ENCODE results near the gene TMEM86A.

The TMEM86A gene

GRCh38 chr11:18741783-18742182 is 43.2 kb downstream of the TMEM86A start:
- Histone ChIP-seq H3K27ac (ENCODE audit: low read length, poor library complexity, severe bottlenecking) (no peak overlapping the region), H3K4me2 (ENCODE audit: low read length, poor library complexity, severe bottlenecking) (no peak overlapping the region), H4K8ac (ENCODE audit: low read length) (no peak overlapping the region), H3K27me3 (ENCODE audit: control insufficient read depth in 1 of 2, insufficient read depth in 1 of 2, low read length in 2 of 2) (peaks cover 17 to 27% of the 10 kb centered on the region in 2 experiments), H3K23ac (ENCODE audit: low read length in 2 of 2) (no peak overlapping the region), H3K79me1 (replicated peaks; ENCODE audit: low read length, poor library complexity, severe bottlenecking) (no peaks in the 10 kb centered on the region), H3K9ac (ENCODE audit: low read length) (no peak overlapping the region), H2BK5ac (ENCODE audit: low read depth, low read length, poor library complexity, severe bottlenecking) (no peak overlapping the region), H2BK15ac (ENCODE audit: low read depth, poor library complexity, severe bottlenecking) (no peak overlapping the region), H3K18ac (ENCODE audit: low read depth in 1 of 2, low read length in 2 of 2) (no peak overlapping the region), H2BK120ac (ENCODE audit: low read depth, low read length) (no peak overlapping the region), H3K4ac (ENCODE audit: low read depth in 1 of 2, low read length in 2 of 2) (no peak overlapping the region), H2AFZ (ENCODE audit: low read depth, low read length) (no peak overlapping the region), H3K9me3 (ENCODE audit: control insufficient read depth, low read length) (no peaks in the 10 kb centered on the region), H2AK5ac (ENCODE audit: low read length, severe bottlenecking) (no peak overlapping the region), H3K4me3 (ENCODE audit: insufficient read depth in 1 of 2, low read depth in 1 of 2, low read length in 2 of 2) (no peak overlapping the region), H3K14ac (ENCODE audit: low read length in 2 of 2) (no peak overlapping the region), H3K4me1 (ENCODE audit: control insufficient read depth, insufficient read depth, low read depth, low read length) (no peaks in the 10 kb centered on the region), H4K91ac (ENCODE audit: low read length) (no peak overlapping the region), H2BK12ac (ENCODE audit: low read length in 2 of 2) (no peak overlapping the region), H3K36me3 (ENCODE audit: control insufficient read depth in 1 of 2, insufficient read depth in 2 of 2, low read depth in 1 of 2, low read length in 2 of 2) (no peaks in the 10 kb centered on the region)
- WGBS = 96% methylated on average over 3 of the region's 3 CpGs
- DNase-seq = no peak

- no peak overlapping the region for H2AFZ ChIP-seq (ENCODE audit: low read depth, low read length)
- H2BK15ac ChIP-seq (ENCODE audit: low read depth, poor library complexity, severe bottlenecking) = no peak overlapping the region
- no peak overlapping the region for H3K18ac ChIP-seq (ENCODE audit: low read depth in 1 of 2, low read length in 2 of 2)
- H2AK5ac ChIP-seq (ENCODE audit: low read length, severe bottlenecking) = no peak overlapping the region
- H2BK120ac ChIP-seq (ENCODE audit: low read depth, low read length) = no peak overlapping the region
- H3K79me1 ChIP-seq (replicated peaks; ENCODE audit: low read length, poor library complexity, severe bottlenecking) = no peaks in the 10 kb centered on the region
- H3K4me2 ChIP-seq (ENCODE audit: low read length, poor library complexity, severe bottlenecking) = no peak overlapping the region
- H3K23ac ChIP-seq (ENCODE audit: low read length in 2 of 2) = no peak overlapping the region
- no peaks in the 10 kb centered on the region for H3K9me3 ChIP-seq (ENCODE audit: control insufficient read depth, low read length)
- DNase-seq = no peak
- no peak overlapping the region for H3K14ac ChIP-seq (ENCODE audit: low read length in 2 of 2)
- H3K9ac ChIP-seq (ENCODE audit: low read length) = no peak overlapping the region
- no peak overlapping the region for H4K8ac ChIP-seq (ENCODE audit: low read length)
- H3K4me3 ChIP-seq (ENCODE audit: insufficient read depth in 1 of 2, low read depth in 1 of 2, low read length in 2 of 2) = no peak overlapping the region
- H3K36me3 ChIP-seq (ENCODE audit: control insufficient read depth in 1 of 2, insufficient read depth in 2 of 2, low read depth in 1 of 2, low read length in 2 of 2) = no peaks in the 10 kb centered on the region
- H3K27ac ChIP-seq (ENCODE audit: low read length, poor library complexity, severe bottlenecking) = no peak overlapping the region
- H3K4ac ChIP-seq (ENCODE audit: low read depth in 1 of 2, low read length in 2 of 2) = no peak overlapping the region
- H3K4me1 ChIP-seq (ENCODE audit: control insufficient read depth, insufficient read depth, low read depth, low read length) = no peaks in the 10 kb centered on the region
- 91% methylated on average over 10 of the region's 10 CpGs for WGBS
- H2BK12ac ChIP-seq (ENCODE audit: low read length in 2 of 2) = no peak overlapping the region
- peaks cover 11 to 14% of the 10 kb centered on the region in 2 experiments for H3K27me3 ChIP-seq (ENCODE audit: control insufficient read depth in 1 of 2, insufficient read depth in 1 of 2, low read length in 2 of 2)
- no peak overlapping the region for H2BK5ac ChIP-seq (ENCODE audit: low read depth, low read length, poor library complexity, severe bottlenecking)
- H4K91ac ChIP-seq (ENCODE audit: low read length) = no peak overlapping the region
Measured at GRCh38 chr11:18743365-18743764, 44.8 kb downstream of the TMEM86A start.

GRCh38 chr11:18743900-18744514 is 45.4 kb downstream of the TMEM86A start:
- no peak overlapping the region for H2BK15ac ChIP-seq (ENCODE audit: low read depth, poor library complexity, severe bottlenecking)
- H2BK120ac ChIP-seq (ENCODE audit: low read depth, low read length) = no peak overlapping the region
- no peaks in the 10 kb centered on the region for H3K36me3 ChIP-seq (ENCODE audit: control insufficient read depth in 1 of 2, insufficient read depth in 2 of 2, low read depth in 1 of 2, low read length in 2 of 2)
- no peak overlapping the region for H4K8ac ChIP-seq (ENCODE audit: low read length)
- H3K27me3 ChIP-seq (ENCODE audit: control insufficient read depth in 1 of 2, insufficient read depth in 1 of 2, low read length in 2 of 2) = peaks cover 11 to 14% of the 10 kb centered on the region in 2 experiments
- no peak overlapping the region for H2BK12ac ChIP-seq (ENCODE audit: low read length in 2 of 2)
- H2AFZ ChIP-seq (ENCODE audit: low read depth, low read length) = no peak overlapping the region
- H3K4me2 ChIP-seq (ENCODE audit: low read length, poor library complexity, severe bottlenecking) = no peak overlapping the region
- no peaks in the 10 kb centered on the region for H3K79me1 ChIP-seq (replicated peaks; ENCODE audit: low read length, poor library complexity, severe bottlenecking)
- no peak overlapping the region for H3K27ac ChIP-seq (ENCODE audit: low read length, poor library complexity, severe bottlenecking)
- no peak overlapping the region for H2BK5ac ChIP-seq (ENCODE audit: low read depth, low read length, poor library complexity, severe bottlenecking)
- H3K23ac ChIP-seq (ENCODE audit: low read length in 2 of 2) = no peak overlapping the region
- 88% methylated on average over 12 of the region's 15 CpGs for WGBS
- H3K14ac ChIP-seq (ENCODE audit: low read length in 2 of 2) = peak overlapping the region in 1 of 2 experiments; percentile 79
- no peak overlapping the region for H3K4ac ChIP-seq (ENCODE audit: low read depth in 1 of 2, low read length in 2 of 2)
- H2AK5ac ChIP-seq (ENCODE audit: low read length, severe bottlenecking) = no peak overlapping the region
- H4K91ac ChIP-seq (ENCODE audit: low read length) = peak overlapping the region; percentile 57
- no peaks in the 10 kb centered on the region for H3K9me3 ChIP-seq (ENCODE audit: control insufficient read depth, low read length)
- H3K4me3 ChIP-seq (ENCODE audit: insufficient read depth in 1 of 2, low read depth in 1 of 2, low read length in 2 of 2) = no peak overlapping the region
- H3K4me1 ChIP-seq (ENCODE audit: control insufficient read depth, insufficient read depth, low read depth, low read length) = no peaks in the 10 kb centered on the region
- no peak overlapping the region for H3K9ac ChIP-seq (ENCODE audit: low read length)
- DNase-seq = no peak
- no peak overlapping the region for H3K18ac ChIP-seq (ENCODE audit: low read depth in 1 of 2, low read length in 2 of 2)

GRCh38 chr11:18745251-18745650 is 46.7 kb downstream of the TMEM86A start:
- H4K91ac ChIP-seq (ENCODE audit: low read length) = no peak overlapping the region
- H3K4me2 ChIP-seq (ENCODE audit: low read length, poor library complexity, severe bottlenecking) = no peak overlapping the region
- peaks cover 9% of the 10 kb centered on the region for H3K4me1 ChIP-seq (ENCODE audit: control insufficient read depth, insufficient read depth, low read depth, low read length)
- DNase-seq = no peak
- no peak overlapping the region for H2BK5ac ChIP-seq (ENCODE audit: low read depth, low read length, poor library complexity, severe bottlenecking)
- H2BK15ac ChIP-seq (ENCODE audit: low read depth, poor library complexity, severe bottlenecking) = no peak overlapping the region
- H2AK5ac ChIP-seq (ENCODE audit: low read length, severe bottlenecking) = no peak overlapping the region
- no peak overlapping the region for H4K8ac ChIP-seq (ENCODE audit: low read length)
- no peak overlapping the region for H2BK120ac ChIP-seq (ENCODE audit: low read depth, low read length)
- no peaks in the 10 kb centered on the region for H3K36me3 ChIP-seq (ENCODE audit: control insufficient read depth in 1 of 2, insufficient read depth in 2 of 2, low read depth in 1 of 2, low read length in 2 of 2)
- no peak overlapping the region for H3K18ac ChIP-seq (ENCODE audit: low read depth in 1 of 2, low read length in 2 of 2)
- H3K9me3 ChIP-seq (ENCODE audit: control insufficient read depth, low read length) = no peaks in the 10 kb centered on the region
- WGBS = 86% methylated on average over 6 of the region's 6 CpGs
- H3K4ac ChIP-seq (ENCODE audit: low read depth in 1 of 2, low read length in 2 of 2) = no peak overlapping the region
- no peak overlapping the region for H2AFZ ChIP-seq (ENCODE audit: low read depth, low read length)
- H3K14ac ChIP-seq (ENCODE audit: low read length in 2 of 2) = no peak overlapping the region
- peaks cover 0 to 7% of the 10 kb centered on the region in 2 experiments for H3K27me3 ChIP-seq (ENCODE audit: control insufficient read depth in 1 of 2, insufficient read depth in 1 of 2, low read length in 2 of 2)
- no peak overlapping the region for H3K9ac ChIP-seq (ENCODE audit: low read length)
- H3K23ac ChIP-seq (ENCODE audit: low read length in 2 of 2) = no peak overlapping the region
- no peak overlapping the region for H3K27ac ChIP-seq (ENCODE audit: low read length, poor library complexity, severe bottlenecking)
- H3K4me3 ChIP-seq (ENCODE audit: insufficient read depth in 1 of 2, low read depth in 1 of 2, low read length in 2 of 2) = no peak overlapping the region
- no peak overlapping the region for H2BK12ac ChIP-seq (ENCODE audit: low read length in 2 of 2)
- no peaks in the 10 kb centered on the region for H3K79me1 ChIP-seq (replicated peaks; ENCODE audit: low read length, poor library complexity, severe bottlenecking)
